Inflammatory macrophage treated with lipopolysaccharide for 4 hours (primary cell): ENCODE results near the gene DGCR6L.
A peak's percentile ranks its signal among the peaks of the same experiment; 100 is the strongest.
"Not testable (repeated sequence)": the region's sequence is repeated elsewhere in the genome, so short reads cannot be mapped to it uniquely, and the experiment has no call there.

Source experiments
- DNase-seq: peaks from one replicate; pipeline ENCODE4 v3.0.0-alpha.2; 2020

Gene DGCR6L

DNA sequence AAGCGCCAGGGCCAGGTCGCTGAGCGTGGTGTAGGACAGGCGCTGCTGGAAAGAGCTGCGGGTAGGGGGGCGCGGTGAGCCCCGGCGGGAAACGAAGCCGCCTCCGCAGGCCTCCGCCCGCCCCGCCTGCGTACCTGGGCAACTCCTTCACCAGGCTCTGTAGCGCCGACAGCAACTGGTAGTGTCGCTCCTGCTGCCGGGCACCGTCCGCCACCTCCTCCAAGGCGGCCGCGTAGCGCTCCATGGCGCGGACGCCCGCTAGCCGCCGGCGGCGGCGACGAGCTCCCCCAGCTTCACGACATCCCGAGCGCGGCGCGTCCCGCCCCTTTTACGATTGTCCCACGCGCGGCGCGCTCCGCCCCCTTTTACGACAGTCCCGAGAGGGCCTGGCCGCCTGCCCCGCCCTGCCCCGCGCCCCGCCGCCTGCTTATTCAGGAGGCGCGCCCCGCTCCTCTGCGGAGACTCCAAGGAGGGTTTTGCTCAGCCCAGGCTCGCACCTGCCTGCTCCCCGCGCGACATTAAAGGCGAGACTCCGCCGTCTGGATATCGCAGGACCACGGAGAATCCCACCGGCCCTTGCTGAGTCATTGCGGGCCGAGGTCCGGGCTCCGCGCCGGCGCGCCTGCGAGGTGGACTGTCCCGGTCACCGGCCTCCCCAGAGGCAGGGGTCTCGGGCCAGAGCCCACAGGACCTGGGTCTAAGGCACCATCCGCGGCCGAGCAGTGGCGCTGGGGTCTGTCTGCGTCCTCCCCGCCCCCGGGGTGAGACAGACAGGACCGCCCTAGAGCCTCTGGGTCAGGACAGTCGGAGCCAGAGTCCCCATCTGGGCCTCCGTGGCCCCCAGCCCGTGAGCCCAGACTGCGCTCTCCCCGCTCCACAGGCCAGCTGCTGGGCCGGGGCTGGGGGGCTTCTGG lies at the start of gene DGCR6L:
Gene DGCR6L (minus strand): TSS at position 316 of the 914 bp plus-strand sequence. CDS start 72 bp downstream, at position 244.
- peak; percentile 95 for DNase-seq

DNA sequence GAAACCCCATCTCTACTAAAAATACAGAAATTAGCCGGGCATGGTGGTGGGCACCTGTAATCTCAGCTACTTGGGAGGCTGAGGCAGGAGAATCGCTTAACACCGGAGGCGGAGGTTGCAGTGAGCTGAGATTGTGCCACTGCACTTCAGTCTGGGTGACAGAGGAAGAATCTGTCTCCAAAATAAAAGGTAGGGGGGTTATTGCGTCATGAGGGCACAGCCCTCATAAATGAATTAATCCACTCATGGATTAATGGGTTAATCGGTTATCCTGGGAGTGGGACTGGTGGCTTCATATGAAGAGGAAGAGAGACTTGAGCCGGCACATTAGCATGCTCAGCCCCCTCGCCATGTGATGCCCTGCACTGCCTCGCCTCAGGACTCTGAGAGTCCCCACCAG lies 49.0 kb upstream of the DGCR6L start:
- not testable (repeated sequence) for DNase-seq

DNA sequence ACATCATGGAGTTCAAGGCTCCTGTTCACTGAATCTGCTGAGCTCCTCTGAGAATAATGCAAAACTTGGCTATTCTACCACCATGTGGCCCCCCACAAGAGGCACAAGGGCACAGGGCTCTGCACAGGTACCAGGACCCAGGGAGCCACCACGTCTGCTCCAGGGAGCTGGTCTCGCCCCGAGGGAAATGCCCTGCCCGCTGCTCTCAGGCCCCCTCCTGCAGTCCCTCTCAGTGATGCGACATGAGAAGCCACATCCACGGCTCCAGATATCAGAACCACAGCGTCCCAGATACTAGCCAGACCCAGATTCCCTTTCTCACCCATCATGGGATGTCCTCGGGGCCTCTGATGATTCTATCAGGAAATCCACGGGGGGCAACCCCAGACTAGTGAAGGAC lies 47.0 kb upstream of the DGCR6L start:
- not testable (repeated sequence) for DNase-seq

DNA sequence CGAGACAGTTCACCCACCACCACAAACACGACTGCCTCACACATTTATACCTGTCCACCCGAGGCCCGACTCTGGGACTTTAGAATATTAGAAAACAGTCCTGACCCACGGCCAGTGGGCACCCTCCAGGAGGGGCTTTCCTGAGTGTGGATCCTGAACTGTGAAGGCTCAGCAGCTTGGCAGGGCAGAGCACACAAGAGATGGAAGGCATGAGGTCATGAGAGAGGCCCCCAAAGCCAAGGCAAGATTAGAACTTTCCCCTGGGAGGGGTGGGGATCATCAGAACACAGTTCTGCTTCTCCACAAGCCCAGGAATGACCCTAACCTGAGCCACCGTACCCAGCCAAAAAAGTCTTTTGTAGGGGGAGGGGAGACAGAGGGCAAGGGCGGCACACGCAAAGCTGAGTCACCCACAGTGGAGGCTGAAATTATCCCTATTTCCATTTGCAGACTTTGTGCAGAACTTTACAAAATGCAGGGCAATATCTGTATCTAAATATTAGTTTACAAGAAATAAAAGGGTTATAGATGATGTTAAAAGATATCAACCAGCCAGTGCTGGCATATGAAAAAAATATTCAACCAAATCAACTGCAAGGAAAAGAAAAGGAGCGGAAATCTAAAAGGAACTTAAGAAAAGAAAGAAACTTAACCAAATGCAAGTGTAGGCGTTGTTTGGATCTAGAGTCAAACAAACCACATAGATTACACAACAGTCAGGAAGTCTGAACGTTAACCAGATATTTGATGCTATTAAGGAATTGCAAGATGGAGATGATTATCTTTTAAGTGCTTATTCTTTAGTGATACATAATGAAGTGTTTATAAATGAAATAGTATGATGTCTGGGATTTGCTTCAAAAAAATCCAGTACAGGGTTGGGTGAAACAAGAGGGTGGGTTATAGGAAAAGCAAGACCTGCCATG lies 44.7 kb upstream of the DGCR6L start:
- peak; percentile 55 for DNase-seq

DNA sequence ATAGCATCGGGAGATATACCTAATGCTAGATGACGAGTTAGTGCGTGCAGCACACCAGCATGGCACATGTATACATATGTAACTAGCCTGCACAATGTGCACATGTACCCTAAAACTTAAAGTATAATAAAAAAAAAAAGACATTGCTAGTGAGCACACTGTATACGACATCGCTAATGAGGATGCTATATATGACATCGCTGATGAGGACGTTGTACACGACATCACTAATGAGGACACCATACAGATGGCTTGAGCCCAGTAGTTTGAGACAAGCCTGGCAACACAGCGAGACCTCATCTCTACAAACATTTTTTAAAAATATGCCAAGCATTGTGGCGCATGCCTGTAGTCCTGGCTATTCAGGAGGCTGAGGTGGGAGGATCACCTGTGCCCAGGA lies 42.5 kb upstream of the DGCR6L start:
- not testable (repeated sequence) for DNase-seq

DNA sequence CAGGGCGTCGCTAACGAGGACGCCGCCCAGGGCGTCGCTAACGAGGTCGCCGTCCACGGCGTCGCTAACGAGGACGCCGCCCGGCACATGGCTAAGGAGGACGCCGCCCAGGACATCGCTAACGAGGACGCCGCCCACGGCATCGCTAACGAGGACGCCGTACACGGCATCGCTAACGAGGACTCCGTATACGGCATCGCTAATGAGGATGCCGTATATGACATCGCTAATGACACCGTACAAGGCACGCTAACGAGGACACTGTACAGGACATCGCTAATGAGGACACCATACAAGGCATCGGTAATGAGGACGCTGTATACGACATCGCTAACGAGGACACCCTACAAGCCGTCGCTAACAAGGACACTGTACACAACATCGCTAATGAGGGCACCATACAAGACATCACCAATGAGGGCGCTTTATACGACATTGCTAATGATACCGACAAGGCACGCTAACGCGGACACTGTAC lies 41.9 kb upstream of the DGCR6L start:
- not testable (repeated sequence) for DNase-seq

DNA sequence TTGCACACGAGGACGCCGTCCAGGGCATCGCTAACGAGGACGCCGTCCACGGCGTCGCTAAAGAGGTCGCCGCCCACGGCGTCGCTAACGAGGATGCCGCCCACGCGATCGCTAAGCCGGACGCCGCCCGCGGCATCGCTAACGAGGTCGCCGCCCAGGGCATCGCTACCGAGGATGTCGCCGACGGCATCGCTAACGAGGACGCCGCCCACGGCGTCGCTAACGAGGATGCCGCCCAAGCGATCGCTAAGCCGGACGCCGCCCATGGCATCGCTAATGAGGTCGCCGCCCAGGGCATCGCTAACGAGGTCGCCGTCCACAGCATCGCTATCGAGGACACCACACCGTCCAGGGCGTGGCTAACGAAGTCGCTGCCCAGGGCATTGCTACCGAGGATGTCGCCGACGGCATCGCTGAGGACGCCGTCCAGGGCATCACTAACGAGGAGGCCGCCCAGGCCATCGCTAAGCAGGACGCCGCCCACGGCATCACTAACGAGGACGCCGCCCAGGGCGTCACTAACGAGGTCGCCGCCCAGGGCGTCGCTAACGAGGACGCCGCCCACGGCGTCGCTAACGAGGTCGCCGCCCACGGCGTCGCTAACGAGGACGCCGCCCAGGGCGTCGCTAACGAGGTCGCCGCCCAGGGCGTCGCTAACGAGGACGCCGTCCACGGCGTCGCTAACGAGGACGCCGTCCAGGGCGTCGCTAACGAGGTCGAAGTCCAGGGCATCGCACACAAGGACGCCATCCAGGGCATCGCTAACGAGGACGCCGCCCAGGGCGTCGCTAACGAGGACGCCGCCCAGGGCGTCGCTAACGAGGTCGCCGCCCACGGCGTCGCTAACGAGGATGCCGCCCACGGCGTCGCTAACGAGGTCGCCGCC lies 41.2 kb upstream of the DGCR6L start:
- not testable (repeated sequence) for DNase-seq

DNA sequence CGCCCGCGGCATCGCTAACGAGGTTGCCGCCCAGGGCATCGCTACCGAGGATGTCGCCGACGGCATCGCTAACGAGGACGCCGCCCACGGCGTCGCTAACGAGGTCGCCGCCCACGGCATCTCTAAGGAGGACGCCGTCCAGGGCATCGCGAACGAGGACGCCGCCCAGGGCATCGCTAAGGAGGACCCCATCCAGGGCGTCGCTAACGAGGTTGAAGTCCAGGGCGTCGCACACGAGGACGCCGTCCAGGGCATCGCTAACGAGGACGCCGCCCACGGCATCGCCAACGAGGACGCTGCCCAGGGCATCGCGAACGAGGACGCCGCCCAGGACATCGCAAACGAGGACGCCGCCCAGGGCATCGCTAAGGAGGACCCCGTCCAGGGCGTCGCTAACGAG lies 40.4 kb upstream of the DGCR6L start:
- not testable (repeated sequence) for DNase-seq

DNA sequence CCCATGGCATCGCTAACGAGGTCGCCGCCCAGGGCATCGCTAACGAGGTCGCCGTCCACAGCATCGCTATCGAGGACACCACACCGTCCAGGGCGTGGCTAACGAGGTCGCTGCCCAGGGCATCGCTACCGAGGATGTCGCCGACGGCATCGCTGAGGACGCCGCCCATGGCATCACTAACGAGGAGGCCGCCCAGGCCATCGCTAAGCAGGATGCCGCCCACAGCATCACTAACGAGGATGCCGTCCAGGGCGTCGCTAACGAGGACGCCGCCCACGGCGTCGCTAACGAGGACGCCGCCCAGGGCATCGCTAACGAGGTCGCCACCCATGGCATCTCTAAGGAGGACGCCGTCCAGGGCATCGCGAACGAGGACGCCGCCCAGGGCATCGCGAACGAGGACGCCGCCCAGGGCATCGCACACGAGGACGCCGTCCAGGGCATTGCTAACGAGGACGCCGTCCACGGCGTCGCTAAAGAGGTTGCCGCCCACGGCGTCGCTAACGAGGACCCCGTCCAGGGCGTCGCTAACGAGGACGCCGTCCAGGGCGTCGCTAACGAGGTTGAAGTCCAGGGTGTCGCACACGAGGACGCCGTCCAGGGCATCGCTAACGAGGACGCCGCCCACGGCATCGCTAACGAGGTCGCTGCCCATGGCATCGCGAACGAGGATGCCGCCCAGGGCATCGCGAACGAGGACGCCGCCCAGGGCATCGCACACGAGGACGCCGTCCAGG lies 38.8 kb upstream of the DGCR6L start:
- not testable (repeated sequence) for DNase-seq

DNA sequence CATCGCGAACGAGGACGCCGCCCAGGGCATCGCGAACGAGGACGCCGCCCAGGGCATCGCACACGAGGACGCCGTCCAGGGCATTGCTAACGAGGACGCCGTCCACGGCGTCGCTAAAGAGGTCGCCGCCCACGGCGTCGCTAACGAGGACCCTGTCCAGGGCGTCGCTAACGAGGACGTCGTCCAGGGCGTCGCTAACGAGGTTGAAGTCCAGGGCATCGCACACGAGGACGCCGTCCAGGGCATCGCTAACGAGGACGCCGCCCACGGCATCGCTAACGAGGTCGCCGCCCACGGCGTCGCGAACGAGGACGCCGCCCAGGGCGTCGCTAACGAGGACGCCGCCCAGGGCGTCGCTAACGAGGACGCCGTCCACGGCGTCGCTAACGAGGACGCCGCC lies 38.1 kb upstream of the DGCR6L start:
- not testable (repeated sequence) for DNase-seq

DNA sequence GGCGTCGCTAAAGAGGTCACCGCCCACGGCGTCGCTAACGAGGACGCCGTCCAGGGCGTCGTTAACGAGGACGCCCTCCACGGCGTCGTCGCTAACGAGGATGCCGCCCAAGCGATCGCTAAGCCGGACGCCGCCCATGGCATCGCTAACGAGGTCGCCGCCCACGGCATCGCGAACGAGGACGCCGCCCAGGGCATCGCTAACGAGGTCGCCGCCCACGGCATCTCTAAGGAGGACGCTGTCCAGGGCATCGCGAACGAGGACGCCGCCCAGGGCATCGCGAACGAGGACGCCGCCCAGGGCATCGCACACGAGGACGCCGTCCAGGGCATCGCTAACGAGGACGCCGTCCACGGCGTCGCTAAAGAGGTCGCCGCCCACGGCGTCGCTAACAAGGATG lies 37.0 kb upstream of the DGCR6L start:
- not testable (repeated sequence) for DNase-seq

DNA sequence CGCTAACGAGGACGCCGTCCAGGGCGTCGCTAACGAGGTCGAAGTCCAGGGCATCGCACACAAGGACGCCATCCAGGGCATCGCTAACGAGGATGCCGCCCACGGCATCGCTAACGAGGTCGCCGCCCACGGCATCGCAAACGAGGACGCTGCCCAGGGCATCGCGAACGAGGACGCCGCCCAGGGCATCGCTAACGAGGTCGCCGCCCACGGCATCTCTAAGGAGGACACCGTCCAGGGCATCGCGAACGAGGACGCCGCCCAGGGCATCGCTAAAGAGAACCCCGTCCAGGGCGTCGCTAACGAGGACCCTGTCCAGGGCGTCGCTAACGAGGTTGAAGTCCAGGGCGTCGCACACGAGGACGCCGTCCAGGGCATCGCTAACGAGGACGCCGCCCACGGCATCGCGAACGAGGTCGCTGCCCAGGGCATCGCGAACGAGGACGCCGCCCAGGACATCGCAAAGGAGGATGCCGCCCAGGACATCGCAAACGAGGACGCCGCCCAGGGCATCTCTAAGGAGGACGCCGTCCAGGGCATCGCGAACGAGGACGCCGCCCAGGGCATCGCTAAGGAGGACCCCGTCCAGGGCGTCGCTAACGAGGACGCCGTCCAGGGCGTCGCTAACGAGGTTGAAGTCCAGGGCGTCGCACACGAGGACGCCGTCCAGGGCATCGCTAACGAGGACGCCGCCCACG lies 36.2 kb upstream of the DGCR6L start:
- DNase-seq, result not testable (repeated sequence)

DNA sequence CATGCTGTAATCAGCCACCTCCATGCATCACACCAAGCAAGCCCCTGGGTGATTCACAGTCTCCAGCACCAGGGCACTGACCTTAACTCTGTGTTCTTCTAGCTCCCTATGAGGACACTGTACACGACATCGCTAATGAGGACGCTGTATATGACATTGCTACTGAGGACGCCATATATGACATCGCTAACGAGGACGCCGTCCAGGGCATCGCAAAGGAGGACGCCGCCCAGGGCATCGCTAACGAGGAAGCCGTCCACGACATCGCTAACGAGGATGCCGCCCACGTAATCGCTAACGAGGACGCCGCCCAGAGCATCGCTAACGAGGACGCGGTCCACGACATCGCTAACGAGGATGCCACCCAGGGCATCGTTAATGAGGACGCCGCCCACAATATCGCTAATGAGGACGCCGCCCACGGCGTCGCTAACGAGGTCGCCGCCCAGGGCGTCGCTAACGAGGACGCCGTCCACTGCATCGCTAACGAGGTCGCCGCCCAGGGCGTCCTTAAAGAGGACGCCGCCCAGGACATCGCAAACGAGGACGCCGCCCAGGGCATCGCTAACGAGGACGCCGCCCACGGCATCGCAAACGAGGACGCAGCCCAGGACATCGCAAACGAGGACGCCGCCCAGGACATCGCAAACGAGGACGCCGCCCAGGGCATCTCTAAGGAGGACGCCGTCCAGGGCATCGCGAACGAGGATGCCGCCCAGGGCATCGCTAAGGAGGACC lies 34.5 kb upstream of the DGCR6L start:
- DNase-seq, result no peak

DNA sequence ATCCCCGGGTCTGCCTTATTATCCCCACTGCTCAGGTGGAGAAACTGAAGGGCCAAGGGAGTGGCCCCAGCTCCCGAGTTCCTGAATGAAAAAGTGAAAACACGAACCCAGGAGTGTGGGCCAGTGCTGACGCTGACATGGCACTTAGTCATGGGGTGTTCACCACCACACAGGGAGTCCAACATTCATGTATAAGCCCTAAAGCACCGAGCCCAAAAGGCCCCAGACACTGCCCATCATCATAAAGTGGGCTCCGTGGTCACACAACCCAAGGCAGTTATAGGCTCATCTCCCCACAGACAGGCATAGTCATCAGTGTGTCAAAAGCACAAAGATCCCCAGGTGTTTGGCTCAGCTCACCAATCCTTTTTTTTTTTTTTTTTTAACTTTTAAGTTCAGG lies 32.7 kb upstream of the DGCR6L start:
- not testable (repeated sequence) for DNase-seq

DNA sequence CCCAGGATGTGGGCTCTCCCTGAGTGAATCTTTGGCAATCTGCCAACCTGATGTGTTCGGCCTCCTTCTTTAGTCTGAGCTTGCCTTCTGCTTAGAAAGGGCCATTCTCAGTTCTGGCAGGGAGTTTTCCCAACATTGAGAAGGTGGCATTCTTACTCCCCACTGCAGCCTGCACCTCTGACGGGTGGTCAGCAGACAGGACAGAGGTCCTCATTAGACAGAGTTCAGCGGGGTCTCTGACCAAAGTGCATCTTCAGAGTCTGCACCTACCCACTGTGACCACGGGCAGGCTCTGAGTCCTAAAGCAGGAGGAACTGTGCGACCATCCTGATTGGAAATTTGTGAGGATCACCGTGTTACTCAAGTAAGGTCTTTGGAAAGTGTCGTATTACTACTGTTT lies 26.7 kb upstream of the DGCR6L start:
- DNase-seq, result not testable (repeated sequence)

DNA sequence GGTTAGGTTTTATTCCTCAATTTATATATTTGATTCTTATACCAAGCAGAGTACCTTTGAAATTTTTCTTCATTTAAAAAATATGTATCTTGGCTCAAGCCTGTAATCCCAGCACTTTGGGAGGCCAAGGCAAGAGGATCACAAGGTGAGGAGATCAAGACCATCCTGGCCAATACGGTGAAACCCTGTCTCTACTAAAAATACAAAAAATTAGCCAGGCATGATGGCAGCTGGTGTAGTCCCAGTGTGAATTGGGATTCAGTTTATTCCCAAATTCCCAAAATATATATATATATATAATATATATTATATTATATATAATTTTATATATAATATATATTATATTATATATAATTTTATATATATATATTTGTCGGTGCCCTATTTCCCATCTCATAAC lies 18.4 kb upstream of the DGCR6L start:
- DNase-seq, result not testable (repeated sequence)

DNA sequence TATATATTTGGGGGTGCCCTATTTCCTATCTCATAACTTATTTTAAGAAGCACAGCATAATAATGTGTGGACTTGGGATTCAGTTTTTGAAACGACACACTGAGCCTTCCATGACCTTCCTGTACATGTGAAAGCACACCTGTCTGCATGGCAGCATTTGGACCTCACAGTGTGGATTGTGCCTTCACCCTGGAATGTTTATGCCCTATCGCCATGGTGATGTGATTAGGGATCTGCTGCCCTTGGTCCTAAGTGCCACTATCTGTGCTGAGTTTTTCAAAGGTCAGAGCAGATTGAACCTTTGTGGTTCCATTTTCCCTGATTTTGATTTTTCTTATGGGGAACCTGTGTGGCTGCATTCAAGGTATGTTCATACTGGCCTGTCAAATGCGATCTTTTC lies 17.9 kb upstream of the DGCR6L start:
- DNase-seq, result not testable (repeated sequence)

DNA sequence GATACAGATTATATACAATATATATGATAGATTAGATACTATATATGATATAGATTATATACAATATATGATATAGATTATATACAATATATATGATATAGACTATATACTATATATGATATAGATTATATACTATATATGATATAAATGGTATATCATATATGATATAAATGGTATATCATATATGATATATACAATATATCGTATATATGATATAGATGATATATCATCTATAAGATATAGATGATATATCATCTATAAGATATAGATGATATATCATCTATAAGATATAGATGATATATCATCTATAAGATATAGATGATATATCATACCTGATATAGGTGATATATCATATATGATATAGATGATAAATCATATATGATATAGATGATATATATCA lies 16.7 kb upstream of the DGCR6L start:
- not testable (repeated sequence) for DNase-seq

DNA sequence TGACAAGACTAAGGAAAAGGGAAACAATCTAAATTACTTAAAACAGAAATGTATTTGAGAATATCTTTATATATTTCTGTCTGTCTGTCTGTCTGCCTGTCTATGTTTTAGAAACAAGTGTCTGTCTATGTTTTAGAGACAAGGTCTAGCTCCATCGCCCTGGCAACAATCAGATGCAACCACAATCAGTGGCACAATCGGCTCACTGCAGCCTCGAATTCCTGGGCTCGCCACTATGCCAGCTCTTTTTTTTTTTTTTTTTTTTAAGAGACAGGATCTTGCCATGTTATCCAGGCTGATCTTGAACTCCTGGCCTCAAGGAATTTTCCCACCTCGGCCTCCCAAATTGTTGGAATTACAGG lies 8.7 kb upstream of the DGCR6L start:
- not testable (repeated sequence) for DNase-seq

DNA sequence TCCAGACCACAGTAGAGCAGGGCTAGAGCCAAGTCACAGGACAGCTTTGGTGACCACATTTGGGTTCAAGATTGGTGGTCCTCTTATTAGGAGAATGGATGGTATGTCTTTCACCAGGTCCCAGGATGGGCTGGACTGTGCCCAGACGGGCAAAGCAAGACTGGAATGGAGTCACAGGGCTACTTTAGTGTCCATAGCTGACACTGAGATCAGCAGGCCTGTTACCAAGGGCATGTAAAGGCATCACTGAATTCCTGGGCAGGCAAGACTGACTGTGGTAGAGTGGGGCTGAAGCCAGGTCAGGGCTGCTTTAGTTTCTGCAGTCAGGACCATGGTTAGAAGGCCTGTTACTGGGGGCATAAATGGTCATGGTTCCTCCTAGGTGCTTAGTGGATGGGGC lies 6.1 kb upstream of the DGCR6L start:
- not testable (repeated sequence) for DNase-seq
